ENCODE data around the gene TFDP2. TPM values are rescaled to one million over a fixed set of nuclear protein-coding genes. Genes with fewer than 3 reads are reported as not detected.

Gene TFDP2
- total and polyA plus RNA-seq, 9 donors = 21.3 to 43.7 (median 34.7) TPM

DNA sequence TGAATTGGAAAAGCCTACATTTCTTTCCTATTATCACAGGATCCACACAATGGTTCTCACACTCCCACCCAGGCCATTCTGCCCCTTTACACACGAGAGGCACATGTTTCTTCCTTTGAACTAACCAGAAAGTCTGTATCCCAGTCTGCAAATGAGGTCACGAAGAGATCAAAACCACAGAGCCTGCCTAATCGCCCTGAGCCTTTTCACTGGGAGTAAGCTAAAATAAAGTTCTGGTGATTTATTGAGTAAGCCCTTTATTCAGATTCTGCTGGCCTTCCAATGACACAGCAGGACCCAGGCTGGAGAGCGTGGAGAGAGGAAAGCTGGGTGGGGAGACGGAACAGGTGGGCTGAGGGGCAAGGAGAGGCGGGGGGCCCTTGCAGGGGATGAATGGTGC lies 194.2 kb downstream of the TFDP2 start:
- Histone ChIP-seq H3K36me3 (ENCODE audit: control insufficient read depth, insufficient read depth, low read length) (peaks cover 24% of the 10 kb centered on the region), H3K9me3 (replicated peaks; ENCODE audit: control insufficient read depth, low read depth, low read length) (no peaks in the 10 kb centered on the region), H3K27me3 (ENCODE audit: control insufficient read depth, insufficient read depth, low read length) (no peaks in the 10 kb centered on the region), H3K4me3 (ENCODE audit: low read length) (no peak overlapping the region), H3K4me1 (ENCODE audit: control insufficient read depth, insufficient read depth, low read length) (peaks cover 7% of the 10 kb centered on the region), H3K27ac (ENCODE audit: low read length) (peak overlapping the region; percentile 40)
- peak; percentile 31 for DNase-seq
- 42% methylated on average over 3 of the region's 6 CpGs for WGBS (ENCODE audit: insufficient coverage)

DNA sequence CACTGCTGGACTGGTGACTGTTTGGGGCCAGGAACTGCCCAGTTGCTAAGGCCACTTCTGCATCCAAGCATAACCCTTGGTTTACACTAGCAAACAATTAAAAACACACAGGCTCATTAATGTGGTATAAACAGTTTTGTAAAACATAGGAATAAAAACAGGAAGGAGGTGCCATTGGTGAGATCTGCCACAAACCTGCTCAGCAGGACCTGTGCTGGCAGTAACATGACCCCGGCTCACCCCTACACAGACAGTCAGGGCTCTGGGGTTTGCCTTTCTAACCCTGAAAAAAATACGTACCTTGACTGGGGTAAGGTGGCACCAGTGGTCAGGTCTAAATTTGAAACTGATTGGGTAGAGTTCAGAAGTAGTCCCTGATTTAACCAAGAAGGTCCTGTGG lies 196.7 kb downstream of the TFDP2 start:
- WGBS (ENCODE audit: insufficient coverage) = 100% methylated on average over 1 of the region's 2 CpGs

DNA sequence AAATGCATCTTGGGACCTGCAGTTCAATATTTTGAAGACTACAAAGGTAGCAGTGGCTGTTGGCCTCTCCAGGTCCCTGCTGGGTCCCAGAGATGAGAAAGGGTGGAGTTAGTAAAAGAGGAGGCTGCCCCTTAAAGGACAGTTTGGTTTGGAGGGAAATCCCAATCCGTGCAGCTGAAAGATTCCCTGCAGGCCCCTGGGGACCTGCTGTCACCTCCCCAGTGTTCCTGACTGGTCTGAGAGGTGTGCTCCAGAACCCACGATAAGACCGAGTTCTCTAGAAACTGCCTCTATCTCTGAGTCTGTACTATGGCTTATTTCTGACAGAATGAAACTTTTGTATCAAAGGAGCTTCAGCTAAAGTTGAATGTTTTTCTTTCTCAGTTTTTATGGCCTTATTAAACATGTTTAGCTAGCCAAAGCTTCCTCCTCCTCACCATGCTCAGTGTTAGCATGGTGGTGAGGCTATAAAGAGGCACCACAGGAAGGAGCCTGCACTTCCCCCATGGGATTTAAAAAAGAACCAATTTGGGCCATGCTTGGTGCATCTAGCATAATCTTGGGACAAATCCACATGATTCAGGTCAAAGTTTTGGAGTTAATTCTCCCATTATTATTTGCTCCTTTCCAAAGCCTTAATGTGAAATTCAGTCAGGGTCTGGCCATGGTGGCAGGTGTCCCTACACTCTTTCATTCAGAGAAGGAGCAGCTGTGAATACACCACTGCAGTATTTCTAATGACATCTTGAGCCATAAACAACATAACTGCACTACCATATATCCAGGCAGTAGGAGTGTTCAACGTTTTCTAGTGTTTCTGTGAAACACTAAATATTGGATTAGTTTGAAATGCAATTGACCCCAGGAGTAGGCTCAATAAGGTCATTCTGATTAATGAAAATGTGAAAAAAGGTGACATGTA lies 198.5 kb downstream of the TFDP2 start:
- no peaks in the 10 kb centered on the region for H3K27me3 ChIP-seq (ENCODE audit: control insufficient read depth, insufficient read depth, low read length)
- H3K9me3 ChIP-seq (replicated peaks; ENCODE audit: control insufficient read depth, low read depth, low read length) = no peaks in the 10 kb centered on the region
- no peak overlapping the region for H3K4me3 ChIP-seq (ENCODE audit: low read length)
- 57% methylated on average over 1 of the region's 4 CpGs for WGBS (ENCODE audit: insufficient coverage)
- H3K27ac ChIP-seq (ENCODE audit: low read length) = no peak overlapping the region
- H3K36me3 ChIP-seq (ENCODE audit: control insufficient read depth, insufficient read depth, low read length) = peaks cover 11% of the 10 kb centered on the region
- H3K4me1 ChIP-seq (ENCODE audit: control insufficient read depth, insufficient read depth, low read length) = peaks cover 17% of the 10 kb centered on the region
- no peak for DNase-seq

More for the DNA sequence above, 196.7 kb downstream of the TFDP2 start:
- peaks cover 20% of the 10 kb centered on the region for H3K36me3 ChIP-seq (ENCODE audit: control insufficient read depth, insufficient read depth, low read length)
- H3K27ac ChIP-seq (ENCODE audit: low read length) = no peak overlapping the region
- no peak overlapping the region for H3K4me3 ChIP-seq (ENCODE audit: low read length)
- DNase-seq = no peak
- peaks cover 11% of the 10 kb centered on the region for H3K4me1 ChIP-seq (ENCODE audit: control insufficient read depth, insufficient read depth, low read length)
- no peaks in the 10 kb centered on the region for H3K27me3 ChIP-seq (ENCODE audit: control insufficient read depth, insufficient read depth, low read length)
- H3K9me3 ChIP-seq (replicated peaks; ENCODE audit: control insufficient read depth, low read depth, low read length) = no peaks in the 10 kb centered on the region

DNA sequence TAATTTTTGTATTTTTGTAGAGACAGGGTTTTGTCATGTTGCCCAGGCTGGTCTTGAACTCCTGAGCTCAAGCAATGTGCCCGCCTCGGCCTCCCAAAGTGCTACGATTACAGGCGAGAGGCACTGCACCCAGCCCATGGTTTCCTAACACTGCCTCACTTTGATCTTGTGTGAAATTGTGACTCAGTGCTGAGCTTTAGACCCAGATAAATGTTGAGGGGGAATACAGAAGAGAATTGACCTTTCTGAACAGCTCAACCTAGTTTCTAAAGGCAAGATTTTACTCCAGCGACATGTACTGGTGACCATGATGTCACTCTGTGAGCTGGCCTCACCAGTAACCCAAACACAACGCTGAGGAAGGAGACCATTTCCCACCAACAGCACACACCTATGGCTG lies 199.4 kb downstream of the TFDP2 start:
- Histone ChIP-seq H3K4me3 (ENCODE audit: low read length) (no peak overlapping the region), H3K36me3 (ENCODE audit: control insufficient read depth, insufficient read depth, low read length) (peaks cover 11% of the 10 kb centered on the region), H3K4me1 (ENCODE audit: control insufficient read depth, insufficient read depth, low read length) (peaks cover 19% of the 10 kb centered on the region), H3K27me3 (ENCODE audit: control insufficient read depth, insufficient read depth, low read length) (no peaks in the 10 kb centered on the region), H3K27ac (ENCODE audit: low read length) (no peak overlapping the region), H3K9me3 (replicated peaks; ENCODE audit: control insufficient read depth, low read depth, low read length) (no peaks in the 10 kb centered on the region)
- no CpG with 5 or more reads among the region's 6 CpGs for WGBS (ENCODE audit: insufficient coverage)
- no peak for DNase-seq

DNA sequence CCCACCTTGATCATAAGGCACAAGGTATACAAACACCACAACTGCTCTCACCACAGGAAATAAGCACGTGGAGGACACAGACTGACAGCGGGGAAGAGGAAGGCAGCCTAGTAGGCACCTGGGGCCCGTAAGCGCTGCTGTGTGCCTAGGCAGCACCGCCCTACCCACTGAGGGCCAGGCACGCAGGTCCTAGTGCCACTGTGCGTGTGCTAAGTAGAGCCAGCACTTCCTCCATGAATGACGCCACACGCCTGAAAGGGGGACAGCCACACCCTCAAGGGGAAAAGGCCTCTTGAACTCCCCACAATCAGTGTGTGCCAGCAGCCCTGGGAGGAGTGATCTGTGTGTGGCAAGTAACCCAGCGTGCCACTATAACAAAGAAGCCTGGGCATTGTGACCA lies 199.9 kb downstream of the TFDP2 start:
- Histone ChIP-seq H3K4me3 (ENCODE audit: low read length) (no peak overlapping the region), H3K4me1 (ENCODE audit: control insufficient read depth, insufficient read depth, low read length) (peaks cover 19% of the 10 kb centered on the region), H3K9me3 (replicated peaks; ENCODE audit: control insufficient read depth, low read depth, low read length) (no peaks in the 10 kb centered on the region), H3K36me3 (ENCODE audit: control insufficient read depth, insufficient read depth, low read length) (peaks cover 11% of the 10 kb centered on the region), H3K27me3 (ENCODE audit: control insufficient read depth, insufficient read depth, low read length) (no peaks in the 10 kb centered on the region), H3K27ac (ENCODE audit: low read length) (no peak overlapping the region)
- DNase-seq = no peak
- 100% methylated on average over 3 of the region's 10 CpGs for WGBS (ENCODE audit: insufficient coverage)

DNA sequence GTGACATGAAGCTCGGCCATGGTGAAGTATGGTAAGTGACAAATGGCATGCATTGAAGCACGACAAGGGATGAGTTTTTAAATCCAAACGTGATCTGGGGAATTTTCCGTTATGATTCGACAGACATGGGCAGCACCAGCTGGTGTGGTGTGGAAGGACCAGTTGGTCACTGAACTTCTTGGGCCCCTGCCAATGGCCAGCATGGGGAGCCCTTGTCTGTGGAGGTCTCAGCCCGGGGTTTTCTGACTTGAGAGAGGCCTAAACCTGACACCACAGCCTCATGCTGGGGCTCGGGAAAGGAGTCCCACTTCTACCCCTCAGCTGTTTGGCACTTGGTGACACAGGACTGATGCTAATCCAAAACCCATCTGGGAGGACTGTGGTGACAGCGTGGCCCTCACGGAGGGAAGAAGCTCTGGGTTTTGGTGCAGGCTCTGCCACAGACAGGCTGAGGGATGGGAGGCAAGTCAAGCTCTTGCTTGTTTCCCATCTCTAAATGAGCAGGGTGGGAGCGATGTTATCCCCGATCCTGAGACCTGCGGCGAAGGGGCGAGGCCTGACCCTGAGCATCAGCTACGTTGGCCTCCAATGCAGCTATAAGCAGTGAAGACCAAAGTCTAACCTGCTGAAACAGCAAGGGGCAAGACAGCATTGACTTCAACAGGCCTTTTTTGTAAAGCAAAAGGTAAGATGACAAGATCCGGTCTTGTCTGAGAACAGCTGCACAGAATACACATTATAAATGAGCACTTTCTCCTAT lies 203.4 kb downstream of the TFDP2 start:
- DNase-seq = peak; percentile 65
- Histone ChIP-seq H3K9me3 (replicated peaks; ENCODE audit: control insufficient read depth, low read depth, low read length) (no peaks in the 10 kb centered on the region), H3K27me3 (ENCODE audit: control insufficient read depth, insufficient read depth, low read length) (no peaks in the 10 kb centered on the region), H3K4me1 (ENCODE audit: control insufficient read depth, insufficient read depth, low read length) (peaks cover 18% of the 10 kb centered on the region), H3K4me3 (ENCODE audit: low read length) (no peak overlapping the region), H3K36me3 (ENCODE audit: control insufficient read depth, insufficient read depth, low read length) (no peaks in the 10 kb centered on the region), H3K27ac (ENCODE audit: low read length) (peak overlapping the region; percentile 65)
- 79% methylated on average over 13 of the region's 16 CpGs for WGBS (ENCODE audit: insufficient coverage)

DNA sequence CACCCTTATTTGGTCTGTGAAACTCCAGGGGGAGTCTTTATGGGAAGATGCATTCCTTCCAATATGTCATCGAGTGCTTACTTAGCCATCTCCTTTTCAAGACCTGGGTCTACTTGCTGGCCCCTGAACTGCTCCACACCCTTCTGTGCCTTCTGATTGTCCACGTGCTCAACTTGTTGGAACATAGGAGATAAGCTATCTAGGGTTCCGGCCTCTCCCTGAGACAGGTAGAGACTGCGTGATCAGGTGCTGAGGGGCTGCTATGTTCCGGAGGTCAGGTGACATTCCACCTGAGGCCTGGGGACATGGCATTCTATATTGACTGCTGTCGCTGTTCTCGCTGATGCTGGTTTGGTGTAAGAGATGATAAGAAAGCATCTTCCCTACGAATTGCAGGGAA lies 207.3 kb downstream of the TFDP2 start:
- Histone ChIP-seq H3K4me1 (ENCODE audit: control insufficient read depth, insufficient read depth, low read length) (peaks cover 20% of the 10 kb centered on the region), H3K4me3 (ENCODE audit: low read length) (no peak overlapping the region), H3K9me3 (replicated peaks; ENCODE audit: control insufficient read depth, low read depth, low read length) (no peaks in the 10 kb centered on the region), H3K27me3 (ENCODE audit: control insufficient read depth, insufficient read depth, low read length) (no peaks in the 10 kb centered on the region), H3K27ac (ENCODE audit: low read length) (no peak overlapping the region), H3K36me3 (ENCODE audit: control insufficient read depth, insufficient read depth, low read length) (no peaks in the 10 kb centered on the region)
- DNase-seq = no peak
- WGBS (ENCODE audit: insufficient coverage) = 91% methylated on average over 5 of the region's 8 CpGs

DNA sequence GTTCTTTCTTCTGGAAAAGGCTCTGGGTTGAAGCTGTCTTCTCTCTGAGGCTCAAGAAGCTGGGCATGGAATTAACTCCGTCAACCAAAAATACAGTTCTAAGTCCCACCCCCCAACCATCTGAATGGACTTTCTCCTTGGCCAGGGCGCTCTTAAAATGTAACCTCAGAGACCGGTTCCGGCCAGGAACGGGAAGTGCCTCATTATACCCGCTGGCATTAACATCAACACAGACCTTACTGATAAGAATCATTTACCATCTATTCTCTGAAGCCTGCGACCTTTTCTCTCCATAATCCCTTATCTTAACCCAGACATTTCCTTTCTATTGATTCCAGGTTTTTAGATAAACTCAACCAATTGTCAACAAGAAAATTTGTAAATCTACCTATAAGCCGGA lies 208.3 kb downstream of the TFDP2 start:
- WGBS (ENCODE audit: insufficient coverage) = 68% methylated on average over 7 of the region's 8 CpGs
- DNase-seq = no peak
- Histone ChIP-seq H3K4me1 (ENCODE audit: control insufficient read depth, insufficient read depth, low read length) (peaks cover 17% of the 10 kb centered on the region), H3K4me3 (ENCODE audit: low read length) (no peak overlapping the region), H3K27ac (ENCODE audit: low read length) (no peak overlapping the region), H3K36me3 (ENCODE audit: control insufficient read depth, insufficient read depth, low read length) (no peaks in the 10 kb centered on the region), H3K9me3 (replicated peaks; ENCODE audit: control insufficient read depth, low read depth, low read length) (no peaks in the 10 kb centered on the region), H3K27me3 (ENCODE audit: control insufficient read depth, insufficient read depth, low read length) (no peaks in the 10 kb centered on the region)

DNA sequence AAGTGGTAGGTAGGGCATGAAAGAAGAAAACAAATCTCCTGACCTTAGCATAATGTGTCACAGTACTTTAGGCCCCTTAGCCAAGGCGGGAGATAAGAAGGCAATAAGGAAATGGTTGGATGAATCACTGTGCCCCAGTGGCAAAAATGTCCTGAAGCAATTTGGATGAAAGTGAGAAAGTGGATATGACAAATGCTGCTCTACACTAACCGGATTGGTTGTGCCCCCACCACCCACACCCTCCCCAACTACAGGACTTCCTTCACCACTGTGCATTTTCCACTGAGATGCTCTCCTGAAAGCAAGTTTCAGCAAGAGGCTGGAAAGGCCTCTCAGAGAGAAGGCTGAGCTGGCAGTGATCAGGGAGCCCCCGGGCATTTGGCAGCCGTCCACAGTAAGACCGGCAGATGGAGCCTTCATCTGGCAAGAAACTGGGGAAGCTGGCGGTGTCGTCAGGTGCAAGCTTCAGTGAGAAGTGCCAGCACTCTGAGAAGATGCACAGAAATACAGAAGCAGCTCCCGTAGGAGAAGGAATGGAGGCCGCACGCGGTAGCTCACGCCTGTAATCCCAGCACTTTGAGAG lies 209.1 kb downstream of the TFDP2 start:
- Histone ChIP-seq H3K27me3 (ENCODE audit: control insufficient read depth, insufficient read depth, low read length) (no peaks in the 10 kb centered on the region), H3K36me3 (ENCODE audit: control insufficient read depth, insufficient read depth, low read length) (no peaks in the 10 kb centered on the region), H3K27ac (ENCODE audit: low read length) (no peak overlapping the region), H3K4me1 (ENCODE audit: control insufficient read depth, insufficient read depth, low read length) (peaks cover 9% of the 10 kb centered on the region), H3K4me3 (ENCODE audit: low read length) (no peak overlapping the region), H3K9me3 (replicated peaks; ENCODE audit: control insufficient read depth, low read depth, low read length) (no peaks in the 10 kb centered on the region)
- 49% methylated on average over 5 of the region's 12 CpGs for WGBS (ENCODE audit: insufficient coverage)
- peak; percentile 67 for DNase-seq

DNA sequence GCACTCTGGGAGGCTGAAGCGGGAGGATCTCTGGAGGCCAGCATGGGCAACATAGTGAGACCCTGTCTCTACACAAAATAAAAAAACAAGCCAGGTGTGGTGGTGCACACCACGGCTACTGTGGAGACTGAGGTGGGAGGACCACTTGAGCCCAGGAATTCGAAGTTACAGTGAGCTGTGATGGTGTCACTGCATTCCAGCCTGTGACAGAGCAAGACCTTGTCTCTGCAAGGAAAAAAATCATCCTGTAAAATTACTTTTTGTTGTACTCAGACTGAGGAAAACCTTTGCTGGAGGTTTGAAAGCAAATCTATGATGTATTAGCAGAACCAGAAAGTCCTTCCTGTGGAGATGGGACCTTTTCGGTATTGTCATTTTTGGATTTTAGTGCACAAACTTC lies 209.6 kb downstream of the TFDP2 start:
- WGBS (ENCODE audit: insufficient coverage) = 84% methylated on average over 3 of the region's 4 CpGs
- no peak overlapping the region for H3K4me3 ChIP-seq (ENCODE audit: low read length)
- no peak for DNase-seq
- H3K27me3 ChIP-seq (ENCODE audit: control insufficient read depth, insufficient read depth, low read length) = no peaks in the 10 kb centered on the region
- peaks cover 7% of the 10 kb centered on the region for H3K4me1 ChIP-seq (ENCODE audit: control insufficient read depth, insufficient read depth, low read length)
- H3K9me3 ChIP-seq (replicated peaks; ENCODE audit: control insufficient read depth, low read depth, low read length) = no peaks in the 10 kb centered on the region
- H3K36me3 ChIP-seq (ENCODE audit: control insufficient read depth, insufficient read depth, low read length) = no peaks in the 10 kb centered on the region
- H3K27ac ChIP-seq (ENCODE audit: low read length) = no peak overlapping the region

Measured in muscle of leg (tissue), 11 donors.